Spleen (tissue), 7 donors: Measurements from ENCODE around the gene ZNF784.

Experiments
- POLR2A ChIP-seq, 3 donors: fragments of 450-650 bp; IDR thresholded peaks; one replicate each; pipeline ENCODE4 v1.5.1; 2017; ENCODE audit warnings: antibody characterized with exemption in 3 of 3, mild to moderate bottlenecking in 1 of 3
- TF ChIP-seq, protein P1 (sequence below), 11 experiments: fragments of 200-600 bp in 7 of 11; fragments of 450-650 bp in 4 of 11; sonication (generic) in 4 of 11; IDR thresholded peaks in 8 of 11; conservative IDR thresholded peaks in 3 of 11; 1 replicate in 7 of 11; 2 replicates in 4 of 11; pipeline versions ENCODE4 v1.4.0 to v1.8.0; 2016 to 2021; ENCODE audit warnings: antibody characterized with exemption in 11 of 11, inconsistent platforms in 4 of 11, mild to moderate bottlenecking in 1 of 11
- donor health status: DM: no; HTN: no; CAD: no; lungs with moderate emphysema.
- donor health status: DM: no; HTN: no; CAD: no.
- donor health status: DM: no; HTN: no; CAD: no.

GRCh38 chr19:55600662-55601028 lies 23.7 kb downstream of the ZNF784 start:
- TF ChIP-seq, protein P1, sequence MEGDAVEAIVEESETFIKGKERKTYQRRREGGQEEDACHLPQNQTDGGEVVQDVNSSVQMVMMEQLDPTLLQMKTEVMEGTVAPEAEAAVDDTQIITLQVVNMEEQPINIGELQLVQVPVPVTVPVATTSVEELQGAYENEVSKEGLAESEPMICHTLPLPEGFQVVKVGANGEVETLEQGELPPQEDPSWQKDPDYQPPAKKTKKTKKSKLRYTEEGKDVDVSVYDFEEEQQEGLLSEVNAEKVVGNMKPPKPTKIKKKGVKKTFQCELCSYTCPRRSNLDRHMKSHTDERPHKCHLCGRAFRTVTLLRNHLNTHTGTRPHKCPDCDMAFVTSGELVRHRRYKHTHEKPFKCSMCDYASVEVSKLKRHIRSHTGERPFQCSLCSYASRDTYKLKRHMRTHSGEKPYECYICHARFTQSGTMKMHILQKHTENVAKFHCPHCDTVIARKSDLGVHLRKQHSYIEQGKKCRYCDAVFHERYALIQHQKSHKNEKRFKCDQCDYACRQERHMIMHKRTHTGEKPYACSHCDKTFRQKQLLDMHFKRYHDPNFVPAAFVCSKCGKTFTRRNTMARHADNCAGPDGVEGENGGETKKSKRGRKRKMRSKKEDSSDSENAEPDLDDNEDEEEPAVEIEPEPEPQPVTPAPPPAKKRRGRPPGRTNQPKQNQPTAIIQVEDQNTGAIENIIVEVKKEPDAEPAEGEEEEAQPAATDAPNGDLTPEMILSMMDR (IDR thresholded peaks at IDR 0.05 in 8 of 11, conservative IDR thresholded peaks at IDR 0.05 in 3 of 11): no peak
- no peak for TF ChIP-seq POLR2A (IDR thresholded peaks at IDR 0.05)
